ENCODE measurements around the gene NT5DC1.

GRCh38 chr6:116102873-116103272 lies 2.2 kb downstream of the NT5DC1 start:
- TF ChIP-seq CTCF (IDR thresholded peaks at IDR 0.05): no peak
- no peak for TF ChIP-seq POLR2A (IDR thresholded peaks at IDR 0.05)

Measured in Peyer's patch (tissue), 4 donors.